H9 (cell line): ENCODE results near the gene TBC1D7. TPM values are rescaled to one million over a fixed set of nuclear protein-coding genes. Genes with fewer than 3 reads are reported as not detected.

Experiments
- DNase-seq: peaks from one replicate; pipeline ENCODE4 v3.0.0-alpha.2; 2017
- H2AFZ ChIP-seq: one replicate; pipeline ENCODE4 v1.6.1; 2013; ENCODE audit warnings: mild to moderate bottlenecking, low read length, control low read depth, moderate library complexity
- H2AK5ac ChIP-seq: 2 replicates; pipeline ENCODE4 v1.6.1; 2013; ENCODE audit warnings: low read length, control low read depth, mixed read lengths; ENCODE audit not compliant: insufficient read length
- H2BK120ac ChIP-seq: one replicate; pipeline ENCODE4 v1.6.1; 2013; ENCODE audit warnings: low read depth, mild to moderate bottlenecking, low read length, control low read depth, inconsistent platforms; ENCODE audit not compliant: poor library complexity, severe bottlenecking
- H2BK12ac ChIP-seq: 2 replicates; pipeline ENCODE4 v1.6.1; 2013; ENCODE audit warnings: low read length, control low read depth, mixed read lengths, low read depth; ENCODE audit not compliant: insufficient read length
- H2BK15ac ChIP-seq: 2 replicates; pipeline ENCODE4 v1.6.1; 2013; ENCODE audit warnings: low read depth, low read length, control low read depth
- H2BK20ac ChIP-seq: one replicate; pipeline ENCODE4 v1.6.1; 2013; ENCODE audit warnings: low read depth, mild to moderate bottlenecking, low read length, control low read depth, inconsistent platforms; ENCODE audit not compliant: poor library complexity, severe bottlenecking
- H2BK5ac ChIP-seq: 2 replicates; pipeline ENCODE4 v1.6.1; 2013; ENCODE audit warnings: low read length, control low read depth, mixed read lengths; ENCODE audit not compliant: insufficient read length
- H3K14ac ChIP-seq: 2 replicates; pipeline ENCODE4 v1.6.1; 2013; ENCODE audit warnings: low read length, control low read depth; ENCODE audit not compliant: insufficient read depth
- H3K18ac ChIP-seq: 2 replicates; pipeline ENCODE4 v1.6.1; 2013; ENCODE audit warnings: low read depth, mild to moderate bottlenecking, mixed read lengths, low read length, control low read depth; ENCODE audit not compliant: insufficient read length
- H3K23ac ChIP-seq: 2 replicates; pipeline ENCODE4 v1.6.1; 2013; ENCODE audit warnings: low read length, control low read depth, mixed read lengths, low read depth; ENCODE audit not compliant: insufficient read length
- H3K23me2 ChIP-seq: 2 replicates; pipeline ENCODE4 v1.6.1; 2013; ENCODE audit warnings: low read depth, mild to moderate bottlenecking, mixed read lengths, low read length, control low read depth; ENCODE audit not compliant: insufficient read length, poor library complexity, severe bottlenecking
- H3K27ac ChIP-seq: 2 replicates; pipeline ENCODE4 v1.5.1; 2013; ENCODE audit warnings: low read length, control low read depth, mixed read lengths, low read depth; ENCODE audit not compliant: insufficient read length
- H3K27me3 ChIP-seq: 2 replicates; pipeline ENCODE4 v1.6.1; 2013; ENCODE audit warnings: low read length, control low read depth, inconsistent platforms; ENCODE audit not compliant: insufficient read depth
- H3K4ac ChIP-seq: 2 replicates; pipeline ENCODE4 v1.6.1; 2013; ENCODE audit warnings: low read depth, mild to moderate bottlenecking, control low read depth, inconsistent platforms, low read length, moderate library complexity
- H3K4me1 ChIP-seq: 2 replicates; pipeline ENCODE4 v1.6.1; 2013; ENCODE audit warnings: low read length, control low read depth, inconsistent platforms; ENCODE audit not compliant: insufficient read depth
- H3K4me2 ChIP-seq: 2 replicates; pipeline ENCODE4 v1.6.1; 2013; ENCODE audit warnings: low read length, control low read depth, mixed read lengths; ENCODE audit not compliant: insufficient read length, insufficient read depth
- H3K56ac ChIP-seq: 2 replicates; pipeline ENCODE4 v1.6.1; 2013; ENCODE audit warnings: low read depth, mild to moderate bottlenecking, mixed read lengths, low read length, control low read depth; ENCODE audit not compliant: insufficient read length
- H3K79me1 ChIP-seq: 2 replicates; pipeline ENCODE4 v1.6.1; 2013; ENCODE audit warnings: low read depth, mild to moderate bottlenecking, moderate library complexity, low read length, control low read depth, inconsistent platforms; ENCODE audit not compliant: insufficient read depth, poor library complexity, severe bottlenecking
- H3K79me2 ChIP-seq: 2 replicates; pipeline ENCODE4 v1.6.1; 2013; ENCODE audit warnings: low read length, control low read depth, inconsistent platforms; ENCODE audit not compliant: insufficient read depth
- H3K9ac ChIP-seq: 2 replicates; pipeline ENCODE4 v1.6.1; 2013; ENCODE audit warnings: low read length, control low read depth, mixed read lengths; ENCODE audit not compliant: insufficient read length; ENCODE audit errors: extremely low read depth
- H3K9me3 ChIP-seq: one replicate; pipeline ENCODE4 v1.6.1; 2013; ENCODE audit warnings: low read depth, low read length, inconsistent platforms; ENCODE audit not compliant: control insufficient read depth
- H3T11ph ChIP-seq: one replicate; pipeline ENCODE4 v1.6.1; 2013; ENCODE audit warnings: mild to moderate bottlenecking, low read length, control low read depth, inconsistent platforms
- H4K20me1 ChIP-seq: one replicate; pipeline ENCODE4 v1.6.1; 2013; ENCODE audit not compliant: control insufficient read depth, insufficient read length, insufficient read depth
- H4K5ac ChIP-seq: 2 replicates; pipeline ENCODE4 v1.6.1; 2013; ENCODE audit warnings: low read depth, mild to moderate bottlenecking, mixed read lengths, low read length, control low read depth; ENCODE audit not compliant: insufficient read length
- H4K8ac ChIP-seq: replicated peaks from 2 replicates; pipeline ENCODE4 v1.6.1; 2013; ENCODE audit warnings: low read length, control low read depth, mixed read lengths, low read depth; ENCODE audit not compliant: insufficient read length
- H4K91ac ChIP-seq: 2 replicates; pipeline ENCODE4 v1.6.1; 2013; ENCODE audit warnings: low read depth, mild to moderate bottlenecking, moderate library complexity, mixed read lengths, low read length, control low read depth; ENCODE audit not compliant: insufficient read length
- H3K27ac Mint-ChIP-seq, 3 experiments: 2 replicates in 2 of 3; 3 replicates in 1 of 3; pipeline ENCODE4 v1.8.0; 2020 to 2021; ENCODE audit warnings: mixed read lengths in 3 of 3, mild to moderate bottlenecking in 1 of 3, moderate library complexity in 1 of 3
- H3K27me3 Mint-ChIP-seq: 2 replicates; pipeline ENCODE4 v1.8.0; 2021; ENCODE audit warnings: low read depth, mild to moderate bottlenecking, moderate library complexity, mixed read lengths
- H3K36me3 Mint-ChIP-seq, 3 experiments: 2 replicates in 2 of 3; 3 replicates in 1 of 3; pipeline ENCODE4 v1.8.0; 2020 to 2021; ENCODE audit warnings: low read depth in 3 of 3, mixed read lengths in 3 of 3; ENCODE audit not compliant: insufficient read depth in 1 of 3
- H3K4me1 Mint-ChIP-seq, 2 experiments: 2 replicates each; pipeline ENCODE4 v1.8.0; 2020; ENCODE audit warnings: mixed read lengths in 2 of 2
- H3K4me3 Mint-ChIP-seq, 2 experiments: 2 replicates in 1 of 2; 3 replicates in 1 of 2; pipeline ENCODE4 v1.8.0; 2020 to 2021; ENCODE audit warnings: mild to moderate bottlenecking in 2 of 2, mixed read lengths in 2 of 2, moderate library complexity in 1 of 2
- H3K9me3 Mint-ChIP-seq, 2 experiments: 2 replicates in 1 of 2; 3 replicates in 1 of 2; pipeline ENCODE4 v1.8.0; 2020; ENCODE audit warnings: mild to moderate bottlenecking in 2 of 2, mixed read lengths in 2 of 2, moderate library complexity in 1 of 2
- CTCF ChIP-seq: fragments of 200-600 bp; sonication (generic); conservative IDR thresholded peaks from 3 replicates; pipeline ENCODE4 v1.8.0; 2021; ENCODE audit warnings: antibody characterized with exemption, mild to moderate bottlenecking
- WGBS: extraction: QIAGEN DNeasy Blood & Tissue Kit; methylation state at CpG from one replicate; pipeline ENCODE4 v1.1.7; 2013; ENCODE audit warnings: missing lambda C conversion rate, low lambda C conversion rate, mixed read lengths; ENCODE audit not compliant: insufficient read length; ENCODE audit errors: extremely low coverage; 5-methylcytosine and 5-hydroxymethylcytosine counted together
- total RNA-seq: library from RNA; stranded (reverse); gene quantifications from 2 replicates; pipeline ENCODE4 v1.2.1, GENCODE V29; 2021

TBC1D7 gene
- total RNA-seq, 1 experiment from 2014 or later: 33.9 TPM

- no peak overlapping the region for H2BK120ac ChIP-seq
- H2BK12ac ChIP-seq: no peak overlapping the region
- no peak overlapping the region for H3K4me2 ChIP-seq
- no peak overlapping the region for H3K27ac ChIP-seq
- no peaks in the 10 kb centered on the region; the same call in 1 of the 2 replicates for H3K27me3 Mint-ChIP-seq
- no peak overlapping the region for H4K91ac ChIP-seq
- H4K8ac ChIP-seq: no peak overlapping the region
- no peak overlapping the region for H3K9ac ChIP-seq
- H3K4me3 Mint-ChIP-seq: no peak overlapping the region
- no peaks in the 10 kb centered on the region for H3K9me3 ChIP-seq
- no peaks in the 10 kb centered on the region for H3K9me3 Mint-ChIP-seq
- H3K36me3 Mint-ChIP-seq: no peaks in the 10 kb centered on the region
- no peak overlapping the region for H3K4ac ChIP-seq
- TF ChIP-seq CTCF: no peak
- H4K5ac ChIP-seq: no peak overlapping the region
- DNase-seq: no peak
- no peak overlapping the region for H3K27ac Mint-ChIP-seq
- H3K79me1 ChIP-seq: no peaks in the 10 kb centered on the region
- no peak overlapping the region for H2BK15ac ChIP-seq
- H3K18ac ChIP-seq: no peak overlapping the region
- H2AFZ ChIP-seq: no peak overlapping the region
- peaks cover 25 to 35% of the 10 kb centered on the region in 2 experiments for H3K4me1 Mint-ChIP-seq
- no peak overlapping the region for H3K23ac ChIP-seq
- peaks cover 7% of the 10 kb centered on the region; the same call in 1 of the 2 replicates for H3K4me1 ChIP-seq
- no peak overlapping the region for H3K56ac ChIP-seq
- no peak overlapping the region for H2AK5ac ChIP-seq
- no peak overlapping the region for H3T11ph ChIP-seq
- no peaks in the 10 kb centered on the region for H4K20me1 ChIP-seq
- H3K27me3 ChIP-seq: no peaks in the 10 kb centered on the region
- no peak overlapping the region for H2BK5ac ChIP-seq
- no peaks in the 10 kb centered on the region for H3K79me2 ChIP-seq
- H2BK20ac ChIP-seq: no peak overlapping the region
- WGBS: no CpG with 5 or more reads among the region's 9 CpGs
- H3K23me2 ChIP-seq: no peaks in the 10 kb centered on the region
- H3K14ac ChIP-seq: no peak overlapping the region; the same call in 1 of the 2 replicates
These were observed 43.2 kb upstream of the TBC1D7 start for GRCh38 chr6:13371421-13372072.
